ENCODE data around the gene RALGAPA2. TPM values are rescaled to one million over a fixed set of nuclear protein-coding genes. Genes with fewer than 3 reads are reported as not detected.

Gene RALGAPA2
- total and polyA plus RNA-seq, 2 of the 13 experiments (the other 11 are each of a cell fraction or from before 2014, with no cell fraction given), result 13.8 to 17.7 TPM

DNA sequence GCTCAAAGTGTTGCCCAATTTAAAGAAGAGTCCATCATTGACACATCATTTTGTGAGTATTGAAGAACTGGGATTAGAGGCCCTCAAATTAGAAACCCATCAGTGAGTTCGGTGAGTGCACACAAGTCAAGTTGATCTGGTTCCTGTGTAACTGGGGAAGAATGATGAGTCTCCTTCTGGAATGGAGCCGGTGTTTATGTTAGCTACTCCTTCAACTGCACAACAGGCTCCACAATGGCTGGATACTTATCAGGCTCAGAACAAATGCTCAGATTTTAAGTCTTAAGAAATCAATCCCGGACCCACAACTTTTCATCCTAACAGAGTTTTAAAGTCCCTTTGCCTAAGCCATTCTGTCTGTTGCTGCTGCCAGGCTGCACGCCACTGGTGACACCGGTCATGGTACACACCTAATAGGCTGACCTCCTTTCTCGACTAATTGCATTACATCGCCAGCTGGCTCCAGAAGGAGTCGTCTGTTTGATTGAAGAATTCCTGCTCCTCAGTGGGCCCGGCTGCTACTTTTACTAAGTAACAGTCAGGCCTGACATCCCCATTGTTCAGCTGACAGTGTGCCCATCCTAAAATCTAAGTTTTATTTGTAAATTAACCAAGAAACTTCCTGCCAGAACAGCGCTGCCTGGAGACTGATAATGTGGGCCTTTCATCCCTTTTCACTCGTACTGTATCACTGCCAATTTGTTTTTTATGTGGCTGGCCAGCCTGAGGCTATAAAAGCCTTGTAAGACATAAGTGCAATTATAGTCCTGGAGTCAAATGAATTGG is 214.2 kb downstream of the RALGAPA2 start:
- CTCF ChIA-PET (ENCODE audit: low intra/inter-chr PET ratio, low total read pairs), result no interaction called here
- Histone ChIP-seq H3K27ac (ENCODE audit: extremely low read length, insufficient read depth, low read length) (no peak overlapping the region), H3K4me1 (ENCODE audit: insufficient read depth, low read length) (no peaks in the 10 kb centered on the region), H4K20me1 (ENCODE audit: insufficient read depth, low read length) (no peaks in the 10 kb centered on the region), H3K79me2 (ENCODE audit: insufficient read depth, low read length) (no peaks in the 10 kb centered on the region), H3K36me3 (replicated peaks in 1 of 2; ENCODE audit: control insufficient read depth in 1 of 2, insufficient read depth in 2 of 2, low read length in 2 of 2) (peaks cover 17 to 49% of the 10 kb centered on the region in 2 experiments), H3K9me3 (ENCODE audit: low read length) (no peaks in the 10 kb centered on the region), H2AFZ (ENCODE audit: low read length) (no peak overlapping the region), H3K4me2 (ENCODE audit: low read depth, low read length) (no peak overlapping the region), H3K9ac (ENCODE audit: insufficient read depth, low read depth, low read length) (no peak overlapping the region), H3K4me3 (replicated peaks in 1 of 3; ENCODE audit: insufficient read depth in 1 of 3, low read depth in 2 of 3, low read length in 3 of 3) (no peak overlapping the region), H3K27me3 (ENCODE audit: control insufficient read depth in 1 of 2, insufficient read depth in 2 of 2, low read length in 2 of 2) (no peaks in the 10 kb centered on the region)
- FAIRE-seq (no peak), ATAC-seq (no peak), DNase-seq (ENCODE audit: low spot score) (no peak)
- intact Hi-C loops (cut with micrococcal nuclease; ENCODE audit: unreplicated experiment) (no loop called here), in situ Hi-C loops (cut with HindIII; ENCODE audit: extremely low pct_ligation_motif_present, low pct_unique_long_range_greater_than_20kb) (no loop called here)
- TF ChIP-seq IRF2 (CRISPR knock-in tag; IDR thresholded peaks at IDR 0.05) (no peak), ZNF143 (CRISPR knock-in tag; IDR thresholded peaks at IDR 0.05) (no peak), ZNF788 (CRISPR knock-in tag; IDR thresholded peaks at IDR 0.05; ENCODE audit: borderline replicate concordance) (no peak), MAFK (conservative IDR thresholded peaks at IDR 0.05 in 1 of 2, IDR thresholded peaks at IDR 0.05 in 1 of 2; ENCODE audit: low read length in 2 of 2) (no peak), SSRP1 (CRISPR knock-in tag; IDR thresholded peaks at IDR 0.05) (no peak), MEIS1 (CRISPR knock-in tag; IDR thresholded peaks at IDR 0.05; ENCODE audit: borderline replicate concordance) (no peak), CEBPG (CRISPR knock-in tag; IDR thresholded peaks at IDR 0.05) (no peak)
- TF ChIP-seq, protein P1, sequence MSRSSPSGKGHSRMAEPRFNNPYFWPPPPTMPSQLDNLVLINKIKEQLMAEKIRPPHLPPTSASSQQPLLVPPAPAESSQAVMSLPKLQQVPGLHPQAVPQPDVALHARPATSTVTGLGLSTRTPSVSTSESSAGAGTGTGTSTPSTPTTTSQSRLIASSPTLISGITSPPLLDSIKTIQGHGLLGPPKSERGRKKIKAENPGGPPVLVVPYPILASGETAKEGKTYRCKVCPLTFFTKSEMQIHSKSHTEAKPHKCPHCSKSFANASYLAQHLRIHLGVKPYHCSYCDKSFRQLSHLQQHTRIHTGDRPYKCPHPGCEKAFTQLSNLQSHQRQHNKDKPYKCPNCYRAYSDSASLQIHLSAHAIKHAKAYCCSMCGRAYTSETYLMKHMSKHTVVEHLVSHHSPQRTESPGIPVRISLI (CRISPR knock-in tag; IDR thresholded peaks at IDR 0.05; ENCODE audit: borderline replicate concordance), result no peak
- TF ChIP-seq, protein P2, sequence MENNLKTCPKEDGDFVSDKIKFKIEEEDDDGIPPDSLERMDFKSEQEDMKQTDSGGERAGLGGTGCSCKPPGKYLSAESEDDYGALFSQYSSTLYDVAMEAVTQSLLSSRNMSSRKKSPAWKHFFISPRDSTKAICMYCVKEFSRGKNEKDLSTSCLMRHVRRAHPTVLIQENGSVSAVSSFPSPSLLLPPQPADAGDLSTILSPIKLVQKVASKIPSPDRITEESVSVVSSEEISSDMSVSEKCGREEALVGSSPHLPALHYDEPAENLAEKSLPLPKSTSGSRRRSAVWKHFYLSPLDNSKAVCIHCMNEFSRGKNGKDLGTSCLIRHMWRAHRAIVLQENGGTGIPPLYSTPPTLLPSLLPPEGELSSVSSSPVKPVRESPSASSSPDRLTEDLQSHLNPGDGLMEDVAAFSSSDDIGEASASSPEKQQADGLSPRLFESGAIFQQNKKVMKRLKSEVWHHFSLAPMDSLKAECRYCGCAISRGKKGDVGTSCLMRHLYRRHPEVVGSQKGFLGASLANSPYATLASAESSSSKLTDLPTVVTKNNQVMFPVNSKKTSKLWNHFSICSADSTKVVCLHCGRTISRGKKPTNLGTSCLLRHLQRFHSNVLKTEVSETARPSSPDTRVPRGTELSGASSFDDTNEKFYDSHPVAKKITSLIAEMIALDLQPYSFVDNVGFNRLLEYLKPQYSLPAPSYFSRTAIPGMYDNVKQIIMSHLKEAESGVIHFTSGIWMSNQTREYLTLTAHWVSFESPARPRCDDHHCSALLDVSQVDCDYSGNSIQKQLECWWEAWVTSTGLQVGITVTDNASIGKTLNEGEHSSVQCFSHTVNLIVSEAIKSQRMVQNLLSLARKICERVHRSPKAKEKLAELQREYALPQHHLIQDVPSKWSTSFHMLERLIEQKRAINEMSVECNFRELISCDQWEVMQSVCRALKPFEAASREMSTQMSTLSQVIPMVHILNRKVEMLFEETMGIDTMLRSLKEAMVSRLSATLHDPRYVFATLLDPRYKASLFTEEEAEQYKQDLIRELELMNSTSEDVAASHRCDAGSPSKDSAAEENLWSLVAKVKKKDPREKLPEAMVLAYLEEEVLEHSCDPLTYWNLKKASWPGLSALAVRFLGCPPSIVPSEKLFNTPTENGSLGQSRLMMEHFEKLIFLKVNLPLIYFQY (CRISPR knock-in tag; IDR thresholded peaks at IDR 0.05; ENCODE audit: borderline replicate concordance), result no peak
- WGBS (ENCODE audit: low lambda C conversion rate), result 87% methylated on average over 11 of the region's 11 CpGs
- no TSS peak for BruUV-seq (replicated peaks)
- POLR2A ChIA-PET, result no interaction called here

Measured in HepG2 (cell line).